IPS DF 19.7 (cell line): Measurements from ENCODE around the gene RTF2.
"Not testable (repeated sequence)": the region's sequence is repeated elsewhere in the genome, so short reads cannot be mapped to it uniquely, and the experiment has no call there.

Experiments
- DNase-seq: peaks from one replicate; pipeline ENCODE4 v3.0.0-alpha.2; 2013; ENCODE audit warnings: low read depth, low spot score

Gene RTF2

DNA sequence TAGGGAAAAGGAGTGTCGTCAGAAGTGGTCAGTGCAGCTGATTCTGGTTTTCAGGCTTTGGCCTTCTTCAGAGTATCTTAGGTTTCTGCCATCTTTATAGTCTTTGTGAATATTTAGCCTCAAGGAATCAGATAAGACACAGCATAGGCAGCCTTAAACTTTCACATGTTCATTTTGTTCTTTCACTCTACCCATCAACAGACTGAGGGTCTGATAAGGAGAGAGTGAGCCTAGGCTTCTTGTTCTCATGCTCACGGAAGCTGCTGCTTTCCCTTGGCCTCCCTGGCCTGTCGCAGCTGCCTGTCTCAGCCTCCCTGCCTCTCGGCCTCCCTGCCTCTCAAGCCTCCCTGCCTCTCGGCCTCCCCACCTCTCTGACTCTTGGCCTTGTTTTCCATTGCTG, 20.1 kb downstream of the RTF2 start:
- DNase-seq, result no peak

DNA sequence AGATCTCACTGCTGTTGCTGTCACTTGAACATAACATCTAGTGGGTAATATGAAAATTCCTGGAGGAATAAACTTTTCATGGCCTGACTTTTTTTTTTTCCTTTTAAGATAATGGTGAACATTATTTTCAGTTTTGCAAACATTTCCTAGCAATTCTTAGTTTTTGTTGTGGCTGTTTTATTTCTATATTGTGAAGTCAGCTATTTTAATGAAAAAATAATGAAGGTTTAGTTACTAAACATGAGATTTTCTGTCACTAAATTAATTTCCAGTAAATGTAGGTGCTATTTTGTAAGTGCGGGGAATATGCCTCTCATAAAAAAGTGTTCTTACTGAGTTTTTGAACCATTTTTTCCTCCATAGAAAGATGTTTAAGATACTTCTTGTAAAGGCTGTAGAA, 32.7 kb downstream of the RTF2 start:
- DNase-seq, result no peak

DNA sequence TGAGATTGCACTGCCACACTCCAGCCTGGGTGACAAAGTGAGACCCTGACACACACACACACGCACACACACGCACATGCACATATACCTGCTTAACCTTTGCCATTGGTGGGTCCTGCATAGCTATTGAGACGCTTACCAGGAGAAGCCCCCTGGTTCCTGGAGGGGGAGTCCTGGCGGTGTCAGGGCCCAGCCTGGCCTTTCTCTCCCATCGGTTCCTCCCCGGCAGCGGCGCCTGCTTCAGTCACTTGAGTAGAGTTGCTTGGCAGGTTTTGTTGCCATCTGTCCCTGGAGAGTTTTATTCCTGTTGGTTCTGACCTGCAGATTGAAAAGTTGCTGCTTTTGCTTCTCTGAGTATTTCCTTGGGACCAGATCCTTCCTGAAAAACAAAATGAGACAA, 35.5 kb downstream of the RTF2 start:
- DNase-seq, result no peak

DNA sequence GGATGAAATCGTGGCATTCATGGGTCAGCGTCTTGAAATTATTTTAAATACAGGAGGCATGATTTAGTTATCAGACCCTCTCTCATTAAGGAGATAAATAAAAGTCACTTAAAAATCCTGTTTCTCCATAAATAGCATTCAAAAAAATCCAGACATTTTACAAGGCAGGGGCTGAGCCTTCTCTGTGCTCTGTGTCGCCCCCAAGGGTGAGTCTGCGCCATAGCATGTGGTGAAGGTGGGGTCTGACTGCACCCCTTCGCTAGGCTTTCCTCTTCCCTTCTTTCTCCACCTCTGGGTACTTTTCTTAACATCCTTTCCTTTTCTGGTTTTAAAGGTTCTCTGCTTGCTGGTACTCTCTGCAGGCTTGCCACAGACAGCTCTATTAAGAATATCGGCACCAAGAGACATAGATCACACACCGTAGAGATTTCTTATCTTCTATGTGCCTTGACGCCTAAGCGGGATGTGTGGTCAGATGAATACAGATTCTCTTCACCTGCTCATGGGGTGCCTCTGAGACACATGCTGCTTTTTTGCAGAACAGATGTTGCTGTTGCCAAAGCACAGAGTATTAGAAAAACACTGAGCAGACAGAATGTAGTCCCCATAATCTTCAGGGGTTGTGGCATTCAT, 36.1 kb downstream of the RTF2 start:
- DNase-seq, result no peak

DNA sequence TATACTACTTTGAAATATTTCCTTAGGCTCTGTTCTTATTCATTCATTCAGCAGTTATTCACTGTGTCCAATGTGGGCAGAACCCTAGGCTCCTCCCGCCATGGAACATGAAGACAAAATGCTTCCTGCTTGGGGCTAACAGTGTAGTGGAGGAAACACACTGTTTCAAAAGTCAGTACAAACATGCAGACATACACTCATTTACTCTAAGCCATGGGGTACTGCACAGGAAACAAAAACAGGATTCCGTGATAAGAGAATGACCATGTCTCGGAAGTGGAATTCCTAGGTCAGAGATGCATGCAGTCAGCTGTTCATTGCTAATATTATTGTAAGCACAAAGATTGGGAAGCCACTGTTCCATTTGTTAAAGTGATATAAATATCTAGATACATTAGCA, 37.7 kb downstream of the RTF2 start:
- DNase-seq, result no peak

DNA sequence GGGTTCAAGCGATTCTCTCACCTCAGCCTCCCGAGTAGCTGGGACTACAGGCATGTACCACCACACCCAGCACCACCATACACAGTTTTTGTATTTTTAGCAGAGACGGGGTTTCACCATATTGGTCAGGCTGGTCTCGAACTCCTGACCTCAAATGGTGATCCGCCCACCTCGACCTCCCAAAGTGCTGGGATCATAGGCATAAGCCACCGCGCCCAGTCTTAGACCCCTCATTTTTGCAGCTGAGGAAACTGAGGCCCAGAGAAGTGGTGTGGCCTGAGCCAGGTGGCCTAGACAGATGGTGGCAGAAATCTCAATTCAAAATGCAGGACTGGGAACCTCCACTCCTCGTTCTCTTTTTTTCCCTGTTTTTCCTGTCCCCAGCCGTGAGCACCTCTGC, 43.5 kb downstream of the RTF2 start:
- DNase-seq, result no peak

DNA sequence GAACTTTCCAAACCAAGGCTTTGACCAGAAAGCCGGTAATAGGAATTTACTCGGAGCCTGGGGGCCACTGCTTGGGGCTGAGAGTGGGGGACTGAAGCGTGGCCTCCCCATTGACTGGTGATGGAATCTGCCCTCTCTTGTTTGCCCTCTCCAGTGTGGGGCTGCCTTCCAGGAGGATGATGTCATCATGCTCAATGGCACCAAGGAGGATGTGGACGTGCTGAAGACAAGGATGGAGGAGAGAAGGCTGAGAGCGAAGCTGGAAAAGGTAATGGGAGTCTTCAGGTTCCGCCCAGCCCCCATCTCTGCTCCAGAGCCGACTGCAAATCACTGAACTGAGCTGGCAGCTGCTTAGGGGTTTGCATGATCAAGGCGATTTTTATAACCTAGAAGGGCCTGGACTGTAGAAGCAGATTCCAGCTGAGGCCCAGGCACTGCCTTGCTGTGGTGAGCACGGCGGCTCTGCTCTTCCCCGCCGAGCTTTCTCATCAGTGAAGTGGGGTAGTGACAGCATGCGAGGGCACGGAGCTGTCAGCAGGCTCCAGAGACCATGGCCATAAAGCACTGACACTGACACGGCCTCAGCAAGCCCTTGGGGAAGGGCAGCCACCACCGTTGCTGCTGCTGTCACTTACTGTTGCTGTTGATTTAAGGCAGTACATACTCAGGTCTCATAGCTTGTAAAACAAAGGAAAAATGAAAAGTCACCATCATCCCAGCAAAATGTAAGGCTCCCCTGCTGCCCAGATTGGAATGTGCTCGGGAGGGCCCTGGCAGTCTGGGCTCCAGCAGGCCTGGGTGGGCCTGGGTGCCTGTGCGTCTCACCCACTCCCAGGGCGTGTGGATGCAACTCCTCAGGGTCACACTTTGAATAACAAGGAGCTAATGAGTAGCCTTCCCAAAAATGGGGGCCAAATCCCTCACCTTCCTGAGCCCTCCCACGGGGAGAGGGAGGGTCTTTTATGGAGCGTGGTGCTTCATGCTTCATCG, 45.0 kb downstream of the RTF2 start:
- no peak for DNase-seq

DNA sequence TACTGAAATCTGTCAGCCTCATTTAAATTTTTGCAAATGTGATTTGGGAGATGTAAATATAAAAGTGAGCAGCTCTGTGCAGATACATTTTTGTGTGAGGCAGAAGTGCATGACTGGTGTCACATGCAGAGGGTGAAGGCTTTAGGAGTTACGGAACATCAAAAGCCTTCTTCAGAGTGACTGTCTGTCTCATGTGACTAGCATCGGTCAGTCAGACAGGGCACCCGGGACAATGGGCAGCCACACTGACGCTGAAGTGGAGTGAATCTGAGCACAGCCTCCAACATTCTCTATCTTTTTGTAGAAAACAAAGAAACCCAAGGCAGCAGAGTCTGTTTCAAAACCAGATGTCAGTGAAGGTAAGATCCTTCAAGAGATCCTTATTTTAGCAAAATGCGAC, 48.2 kb downstream of the RTF2 start:
- no peak for DNase-seq

DNA sequence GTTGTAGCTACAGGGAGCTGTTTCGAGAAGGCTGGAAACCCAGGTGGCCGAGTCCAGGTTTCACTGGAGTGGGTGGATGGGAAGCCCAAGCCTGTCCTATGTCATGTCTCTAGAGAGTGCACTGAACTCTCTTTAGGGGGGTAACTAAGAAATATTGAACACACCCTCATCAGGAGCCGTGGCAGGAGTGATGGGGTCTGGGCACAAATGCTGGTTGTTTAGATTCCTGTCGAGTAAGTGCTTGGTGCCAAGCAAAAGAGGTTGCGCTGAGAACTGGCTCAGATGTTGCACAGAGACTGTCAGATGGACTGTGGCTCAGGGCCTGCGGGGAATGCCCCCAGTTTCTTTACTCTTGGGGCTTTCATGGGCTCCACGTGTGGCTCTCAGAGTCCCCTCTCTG, 48.8 kb downstream of the RTF2 start:
- DNase-seq, result no peak

DNA sequence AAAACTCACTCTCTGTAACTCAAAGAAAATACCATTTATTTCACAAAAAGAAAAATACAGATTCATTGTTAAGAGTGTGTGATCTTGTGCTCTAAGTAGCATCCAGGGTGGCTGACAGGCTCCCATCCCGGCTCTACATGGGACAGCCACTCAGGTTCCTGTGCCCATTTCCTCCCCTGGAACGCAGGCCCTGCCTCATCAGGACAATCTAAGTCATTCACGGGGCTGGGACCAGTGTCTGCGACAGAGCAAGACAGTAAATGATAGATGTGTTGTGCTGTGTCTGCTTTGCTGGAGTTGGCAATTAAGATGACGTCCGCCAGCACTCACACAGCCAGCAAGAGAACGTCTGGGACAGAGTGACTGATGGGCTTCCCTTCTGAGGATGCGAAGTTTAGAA, 49.2 kb downstream of the RTF2 start:
- DNase-seq, result no peak

DNA sequence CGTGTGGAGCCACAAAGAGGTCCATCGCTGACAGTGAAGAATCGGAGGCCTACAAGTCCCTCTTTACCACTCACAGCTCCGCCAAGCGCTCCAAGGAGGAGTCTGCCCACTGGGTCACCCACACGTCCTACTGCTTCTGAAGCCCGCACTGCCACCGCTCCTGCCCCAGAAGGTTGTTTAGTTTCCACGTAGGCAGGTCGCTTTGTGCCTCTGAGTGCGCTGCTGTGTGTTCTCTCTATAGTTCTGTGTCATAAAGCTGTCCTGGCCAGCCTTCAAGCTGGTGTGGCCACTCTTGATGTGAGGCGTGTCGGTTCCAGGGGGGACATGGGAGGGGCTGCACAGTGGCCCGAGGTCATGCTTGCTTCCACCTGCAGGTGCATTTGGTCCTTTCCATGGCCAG, 49.7 kb downstream of the RTF2 start:
- no peak for DNase-seq

DNA sequence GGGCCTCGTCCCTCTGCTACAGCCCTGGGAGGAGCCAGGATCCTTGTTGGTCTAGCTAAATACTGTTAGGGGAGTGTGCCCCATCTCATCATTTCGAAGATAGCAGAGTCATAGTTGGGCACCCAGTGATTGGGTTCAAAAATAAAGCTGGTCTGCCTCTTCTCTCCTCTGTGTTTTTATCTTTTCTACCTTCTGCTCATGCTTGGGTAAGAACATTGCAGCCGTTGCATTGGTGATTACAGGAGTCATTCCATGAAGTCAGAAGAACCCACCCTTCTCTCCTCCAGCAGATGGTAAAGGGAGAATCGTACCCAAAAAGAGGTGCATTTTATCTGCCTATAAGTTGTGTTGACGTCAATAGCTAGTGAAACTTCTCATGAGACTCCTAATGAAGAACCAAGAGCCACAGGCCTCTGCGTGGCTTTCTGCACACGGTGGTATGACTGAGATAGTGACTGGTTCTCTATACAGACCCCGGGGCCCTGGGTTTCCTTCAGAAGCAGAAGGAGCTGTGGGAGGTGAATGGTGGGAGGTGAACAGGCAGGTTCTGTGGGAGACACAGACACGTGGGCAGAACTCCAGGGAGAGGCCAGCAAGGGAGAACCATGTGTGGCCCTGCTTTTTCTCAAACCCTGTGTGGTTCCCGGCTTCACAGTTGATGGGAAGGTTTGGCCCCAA, 50.4 kb downstream of the RTF2 start:
- DNase-seq, result no peak

DNA sequence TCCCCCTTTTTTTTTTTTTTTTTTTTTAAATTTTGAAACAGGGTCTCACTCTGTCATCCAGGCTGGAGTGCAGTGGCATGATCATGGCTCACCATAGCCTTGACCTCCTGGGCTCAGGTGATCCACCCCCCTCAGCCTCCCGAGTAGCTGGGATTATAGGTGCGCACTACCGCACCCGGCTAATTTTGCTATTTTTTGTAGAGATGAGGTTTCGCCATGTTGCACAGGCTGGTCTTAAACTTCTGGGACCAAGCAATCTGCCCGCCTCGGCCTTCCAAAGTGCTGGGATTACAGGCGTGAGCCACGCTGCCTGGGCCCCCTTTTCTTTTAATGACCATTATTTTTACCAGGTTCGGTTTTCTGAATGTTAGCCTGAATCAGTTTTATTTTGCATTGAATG, 51.1 kb downstream of the RTF2 start:
- DNase-seq, result no peak

DNA sequence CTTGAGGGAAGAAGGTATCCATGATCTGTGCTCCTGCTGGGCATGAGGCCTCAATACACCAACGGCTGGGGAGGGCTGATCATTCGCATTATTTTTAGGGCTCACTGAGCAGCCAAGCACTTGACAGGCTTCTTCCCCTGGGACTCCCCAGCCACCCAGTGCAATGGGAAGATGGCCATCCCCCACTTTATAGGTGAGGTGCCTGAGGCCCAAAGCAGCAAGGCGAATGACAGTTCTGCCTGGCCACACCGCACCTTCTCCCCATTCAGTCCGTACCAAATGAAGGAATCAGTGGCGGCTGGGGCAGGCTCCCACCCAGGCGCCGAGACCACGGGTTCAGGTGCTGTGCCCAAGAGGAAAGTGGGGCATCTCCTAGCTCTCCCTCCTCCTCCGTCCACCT, 51.8 kb downstream of the RTF2 start:
- DNase-seq, result no peak

DNA sequence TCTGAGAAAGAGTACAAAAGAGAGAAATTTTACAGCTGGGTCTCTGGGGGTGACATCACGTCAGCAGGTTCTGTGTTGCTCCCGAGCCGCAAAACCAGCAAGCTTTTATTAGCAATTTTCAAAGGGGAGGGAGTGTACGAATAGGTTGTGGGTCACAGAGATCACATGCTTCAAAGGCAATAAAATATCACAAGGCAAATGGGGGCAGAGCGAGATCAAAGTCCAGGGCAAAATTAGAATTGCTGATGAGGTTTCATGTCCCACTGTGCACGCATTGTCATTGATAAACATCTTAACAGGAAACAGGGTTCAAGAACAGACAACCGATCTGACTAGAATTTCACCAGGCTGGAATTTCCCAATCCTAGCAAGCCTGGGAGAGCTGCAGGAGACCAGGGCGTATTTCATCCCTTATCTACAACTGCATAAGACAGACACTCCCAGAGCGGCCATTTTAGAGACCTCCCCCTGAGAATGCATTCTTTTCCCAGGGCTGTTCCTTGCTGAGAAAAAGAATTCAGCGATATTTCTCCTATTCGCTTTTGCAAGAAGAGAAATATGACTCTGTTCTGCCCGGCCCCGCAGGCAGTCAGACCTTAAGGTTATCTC, 52.4 kb downstream of the RTF2 start:
- not testable (repeated sequence) for DNase-seq

DNA sequence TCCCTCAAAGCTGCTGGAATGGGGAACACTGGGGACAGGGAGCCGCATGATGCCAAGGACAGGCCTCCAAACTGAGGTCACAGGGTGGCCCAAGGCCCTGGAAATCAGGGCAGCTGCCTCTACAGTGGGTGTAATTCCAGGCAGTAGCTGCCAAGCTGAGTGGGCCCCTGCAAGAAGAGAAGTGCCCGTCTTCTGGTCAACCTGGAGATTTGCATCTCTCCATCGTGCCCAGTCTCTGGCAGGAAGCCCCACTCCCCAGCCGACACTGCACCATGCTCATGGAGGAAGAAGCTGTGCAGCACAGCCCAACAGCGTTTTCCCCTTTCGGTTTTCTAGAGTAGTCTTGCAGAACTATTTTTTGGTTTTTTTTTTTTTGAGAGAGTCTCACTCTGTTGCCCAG, 53.9 kb downstream of the RTF2 start:
- no peak for DNase-seq

DNA sequence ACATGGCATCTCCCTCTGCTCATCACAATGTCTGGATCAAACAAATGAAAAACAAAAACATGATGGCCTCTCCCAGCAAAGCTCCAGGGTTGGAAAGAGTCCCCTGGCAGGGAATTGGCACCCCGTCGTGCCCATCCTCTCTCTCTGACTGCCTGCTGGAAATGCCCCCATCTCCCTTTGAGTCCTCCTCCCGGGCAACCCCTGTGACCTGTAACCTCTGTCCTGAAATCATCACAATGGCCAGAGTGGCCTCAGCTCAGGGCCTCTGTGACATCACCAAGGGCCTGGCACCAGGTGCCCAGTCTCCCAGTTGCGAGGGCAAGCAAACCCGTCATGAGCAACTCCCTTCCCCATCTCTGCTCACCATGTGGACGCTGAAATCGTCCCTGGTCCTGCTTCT, 56.0 kb downstream of the RTF2 start, which contains the start of gene FAM209A:
Gene FAM209A (plus strand): TSS at position 301 of the 400 bp plus-strand sequence. CDS start 65 bp downstream, at position 366.
- DNase-seq, result not testable (repeated sequence)

DNA sequence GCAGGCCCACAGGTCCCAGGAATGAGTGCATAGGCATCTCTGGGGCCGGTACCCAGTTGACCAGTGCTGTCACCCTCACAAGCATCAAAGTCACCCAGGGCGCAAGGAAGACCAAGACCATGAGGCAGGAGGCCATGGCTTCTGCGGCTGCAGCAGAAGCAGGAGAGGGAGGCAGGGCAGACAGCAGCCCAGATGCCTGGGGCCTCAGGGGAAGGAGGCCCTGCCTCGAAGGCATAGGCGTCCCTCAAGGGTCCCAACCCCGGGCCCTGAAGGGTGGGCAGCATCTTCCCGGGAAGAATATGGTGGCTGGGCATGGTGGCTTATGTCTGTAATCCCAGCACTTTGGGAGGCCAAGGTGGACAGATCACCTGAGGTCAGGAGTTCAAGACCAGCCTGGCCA, 59.1 kb downstream of the RTF2 start:
- DNase-seq, result no peak

DNA sequence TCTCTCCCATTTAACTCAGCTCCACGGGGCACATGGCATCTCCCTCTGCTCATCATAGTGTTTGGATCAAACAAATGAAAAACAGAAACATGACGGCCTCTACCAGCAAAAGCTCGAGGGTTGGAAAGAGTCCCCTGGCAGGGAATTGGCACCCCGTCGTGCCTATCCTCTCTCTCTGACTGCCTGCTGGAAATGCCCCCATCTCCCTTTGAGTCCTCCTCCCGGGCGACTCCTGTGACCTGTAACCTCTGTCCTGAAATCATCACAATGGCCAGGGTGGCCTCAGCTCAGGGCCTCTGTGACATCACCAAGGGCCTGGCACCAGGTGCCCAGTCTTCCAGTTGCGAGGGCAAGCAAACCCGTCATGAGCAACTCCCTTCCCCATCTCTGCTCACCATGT, 64.5 kb downstream of the RTF2 start, which contains the start of gene FAM209B:
Gene FAM209B (plus strand): TSS at position 301 of the 400 bp plus-strand sequence. CDS start 96 bp downstream, at position 397.
- not testable (repeated sequence) for DNase-seq

DNA sequence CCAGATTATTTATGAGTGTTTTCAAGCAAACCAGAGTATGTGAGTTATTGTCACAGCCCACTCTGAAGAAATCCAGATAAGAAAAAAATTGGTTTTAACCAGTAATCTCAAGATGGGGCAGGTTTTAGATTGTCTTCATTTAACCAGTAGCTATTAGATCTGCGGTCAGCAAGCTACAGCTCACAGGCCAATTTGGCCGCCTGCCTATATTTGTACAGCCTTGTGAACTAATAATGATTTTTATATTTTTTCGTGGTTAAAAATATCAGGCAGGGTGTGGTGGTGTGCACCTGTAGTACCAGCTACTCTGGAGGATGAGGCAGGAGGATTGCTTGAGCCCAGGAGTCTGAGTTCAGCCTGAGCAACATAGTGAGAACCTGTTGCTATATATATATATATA, 69.6 kb downstream of the RTF2 start:
- DNase-seq, result no peak

DNA sequence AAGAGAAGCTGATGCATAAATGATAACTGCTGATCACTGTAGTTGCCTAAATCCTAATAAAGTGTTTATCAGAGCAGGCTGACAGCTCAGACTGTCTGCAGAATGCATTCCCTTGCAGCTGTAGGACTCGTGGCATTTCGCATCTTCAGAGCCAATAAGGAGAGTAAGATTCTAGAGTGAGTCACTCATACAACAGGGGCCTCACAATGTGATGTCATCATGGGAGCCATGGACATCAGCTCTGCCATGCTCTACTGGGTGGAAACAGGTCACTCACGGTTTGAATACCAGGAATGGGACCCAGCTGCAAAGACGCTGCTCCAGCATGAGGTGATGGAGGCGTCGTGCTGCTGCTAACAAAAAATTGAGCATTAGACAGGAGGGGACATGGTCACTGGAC, 72.0 kb downstream of the RTF2 start:
- DNase-seq, result no peak

DNA sequence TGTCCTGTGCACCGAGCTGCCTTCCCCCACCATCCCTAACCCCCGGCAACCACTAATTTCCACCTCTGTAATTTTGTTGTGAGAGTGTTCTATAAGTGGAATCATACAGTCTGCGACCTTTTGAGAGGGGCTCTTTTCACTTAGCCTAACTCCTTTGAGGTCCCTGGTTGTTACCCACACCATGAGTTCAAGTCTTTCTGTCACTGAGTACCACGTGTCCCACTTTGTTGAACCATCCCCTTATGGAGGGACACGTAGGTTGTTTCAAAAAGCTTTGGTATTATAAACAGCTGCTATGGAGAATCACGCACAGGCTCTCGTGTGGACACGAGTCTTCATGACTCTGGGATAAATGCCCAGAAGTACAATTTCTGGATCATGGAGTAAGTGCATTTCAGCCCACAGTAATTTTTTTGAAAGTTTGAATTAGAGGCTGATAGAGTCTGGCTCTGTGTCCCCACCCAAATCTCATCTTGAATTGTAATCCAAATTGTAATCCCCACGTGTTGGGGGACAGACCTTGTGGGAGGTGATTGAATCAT, 74.1 kb downstream of the RTF2 start:
- DNase-seq, result no peak
